ENCODE results near the gene CEACAM1.
"Not testable (repeated sequence)": the region's sequence is repeated elsewhere in the genome, so short reads cannot be mapped to it uniquely, and the experiment has no call there.

CEACAM1 gene

GRCh38 chr19:42508892-42509444 is 19.3 kb downstream of the CEACAM1 start:
- no peak for ATAC-seq
- no peak for TF ChIP-seq CREB5 (CRISPR knock-in tag; IDR thresholded peaks at IDR 0.05; ENCODE audit: low read depth)
- no peak for TF ChIP-seq ZC3H10 (CRISPR knock-in tag; IDR thresholded peaks at IDR 0.05)
- TF ChIP-seq ZNF8 (CRISPR knock-in tag; IDR thresholded peaks at IDR 0.05) = no peak
- no peak for TF ChIP-seq PPARA (CRISPR knock-in tag; IDR thresholded peaks at IDR 0.05; ENCODE audit: borderline replicate concordance)
- TF ChIP-seq TCF4 (CRISPR knock-in tag; IDR thresholded peaks at IDR 0.05; ENCODE audit: borderline replicate concordance) = no peak

DNA sequence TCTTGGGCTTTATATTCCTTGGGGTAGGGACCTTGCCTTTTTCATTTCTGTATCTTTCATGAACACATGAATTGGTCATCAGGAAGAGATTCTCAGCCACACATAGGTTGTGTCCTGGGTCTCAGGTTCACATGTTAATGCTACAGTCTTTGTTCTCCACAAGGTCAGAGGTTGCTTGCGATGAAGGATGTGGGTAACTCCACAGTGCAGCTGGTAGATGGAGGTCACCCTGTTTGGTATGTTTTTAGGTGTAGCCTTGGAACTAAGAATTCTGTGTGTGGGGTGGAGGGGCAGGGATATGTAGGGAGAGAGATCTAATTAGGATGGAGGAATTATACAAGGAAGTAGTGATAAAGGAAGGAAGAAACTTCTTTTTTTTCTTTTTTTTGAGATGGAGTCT is 23.2 kb downstream of the CEACAM1 start:
- no peak for ATAC-seq
- TF ChIP-seq ZNF70 (CRISPR knock-in tag; IDR thresholded peaks at IDR 0.05) (no peak), PPARA (CRISPR knock-in tag; IDR thresholded peaks at IDR 0.05; ENCODE audit: borderline replicate concordance) (no peak), ZFP30 (CRISPR knock-in tag; IDR thresholded peaks at IDR 0.05) (no peak), TCF4 (CRISPR knock-in tag; IDR thresholded peaks at IDR 0.05; ENCODE audit: borderline replicate concordance) (no peak), CSRNP3 (CRISPR knock-in tag; IDR thresholded peaks at IDR 0.05) (no peak), ESRRG (CRISPR knock-in tag; IDR thresholded peaks at IDR 0.05) (no peak), ZNF565 (CRISPR knock-in tag; conservative IDR thresholded peaks at IDR 0.05; ENCODE audit: low read depth) (no peak), PATZ1 (CRISPR knock-in tag; IDR thresholded peaks at IDR 0.05; ENCODE audit: borderline replicate concordance) (no peak), ISL1 (CRISPR knock-in tag; IDR thresholded peaks at IDR 0.05) (no peak), SNAI2 (CRISPR knock-in tag; IDR thresholded peaks at IDR 0.05) (no peak), POU6F1 (CRISPR knock-in tag; IDR thresholded peaks at IDR 0.05; ENCODE audit: borderline replicate concordance, low read depth) (no peak), CSDC2 (CRISPR knock-in tag; IDR thresholded peaks at IDR 0.05) (no peak), ZNF8 (CRISPR knock-in tag; IDR thresholded peaks at IDR 0.05) (no peak), ZC3H10 (CRISPR knock-in tag; IDR thresholded peaks at IDR 0.05) (no peak), GLIS3 (CRISPR knock-in tag; IDR thresholded peaks at IDR 0.05) (no peak), TSHZ2 (CRISPR knock-in tag; IDR thresholded peaks at IDR 0.05) (no peak)

DNA sequence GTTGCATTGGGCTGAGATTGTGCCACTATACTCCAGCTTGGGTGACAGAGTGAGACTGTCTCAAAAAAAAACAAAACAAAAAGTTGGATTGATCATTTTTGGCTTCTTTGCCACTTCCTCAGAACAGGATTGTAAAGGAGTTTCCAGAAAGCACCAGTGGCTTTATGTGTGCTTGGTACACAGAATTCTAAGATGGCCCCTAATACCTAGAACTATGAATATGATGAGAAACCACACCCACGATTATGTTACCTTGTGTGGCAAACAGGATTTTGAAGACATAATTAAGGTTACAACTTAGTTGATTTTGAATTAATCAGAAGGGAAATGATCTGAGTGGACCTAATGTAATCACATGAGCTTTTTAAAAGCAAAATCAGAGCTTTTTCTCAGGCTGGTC is 26.5 kb downstream of the CEACAM1 start:
- ATAC-seq = no peak
- TF ChIP-seq GLIS3 (CRISPR knock-in tag; IDR thresholded peaks at IDR 0.05) (no peak), ZNF70 (CRISPR knock-in tag; IDR thresholded peaks at IDR 0.05) (no peak), ARNTL (CRISPR knock-in tag; IDR thresholded peaks at IDR 0.05; ENCODE audit: borderline replicate concordance, low read depth) (no peak), OSR1 (CRISPR knock-in tag; IDR thresholded peaks at IDR 0.05) (no peak), ZC3H10 (CRISPR knock-in tag; IDR thresholded peaks at IDR 0.05) (no peak), ISL1 (CRISPR knock-in tag; IDR thresholded peaks at IDR 0.05) (no peak), CREB5 (CRISPR knock-in tag; IDR thresholded peaks at IDR 0.05; ENCODE audit: low read depth) (no peak), CSDC2 (CRISPR knock-in tag; IDR thresholded peaks at IDR 0.05) (no peak), TCF4 (CRISPR knock-in tag; IDR thresholded peaks at IDR 0.05; ENCODE audit: borderline replicate concordance) (no peak), RARB (CRISPR knock-in tag; IDR thresholded peaks at IDR 0.05) (no peak), ESRRG (CRISPR knock-in tag; IDR thresholded peaks at IDR 0.05) (no peak), ZFP3 (CRISPR knock-in tag; IDR thresholded peaks at IDR 0.05) (no peak), CSRNP3 (CRISPR knock-in tag; IDR thresholded peaks at IDR 0.05) (no peak), PATZ1 (CRISPR knock-in tag; IDR thresholded peaks at IDR 0.05; ENCODE audit: borderline replicate concordance) (no peak)

DNA sequence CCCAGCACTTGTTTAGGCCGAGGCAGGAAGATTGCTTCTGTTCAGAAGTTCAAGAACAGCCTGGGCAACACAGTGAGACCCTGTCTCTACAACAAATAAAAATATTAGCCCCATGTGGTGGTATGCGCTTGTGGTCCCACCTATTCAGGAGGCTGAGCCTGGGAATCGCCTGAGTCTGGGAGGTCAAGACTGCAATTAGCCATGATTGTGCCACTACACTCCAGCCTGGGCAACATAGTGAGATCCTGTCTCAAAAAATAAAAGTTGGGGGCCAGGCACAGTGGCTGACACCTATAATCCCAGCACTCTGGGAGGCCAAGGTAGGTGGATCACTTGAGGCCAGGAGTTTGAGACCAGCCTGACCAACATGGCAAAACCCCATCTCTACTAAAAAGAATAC is 27.0 kb downstream of the CEACAM1 start:
- not testable (repeated sequence) for ATAC-seq
